Ishikawa (cell line): Measurements from ENCODE around the gene ZNF23.

ENCODE experiments used
- EGR1 ChIP-seq: IDR thresholded peaks from 2 replicates; pipeline ENCODE4 v1.6.1; 2012
- REST ChIP-seq: IDR thresholded peaks from 2 replicates; pipeline ENCODE4 v1.6.1; 2012; ENCODE audit warnings: low read depth, mild to moderate bottlenecking
- TAF1 ChIP-seq: IDR thresholded peaks from 2 replicates; pipeline ENCODE4 v1.6.1; 2012; ENCODE audit warnings: low read depth, mild to moderate bottlenecking
- TCF12 ChIP-seq: IDR thresholded peaks from 2 replicates; pipeline ENCODE4 v1.6.1; 2012; ENCODE audit warnings: low read depth
- USF1 ChIP-seq: IDR thresholded peaks from 2 replicates; pipeline ENCODE4 v1.6.1; 2012
- ZBTB7A ChIP-seq: IDR thresholded peaks from 2 replicates; pipeline ENCODE4 v1.6.1; 2012; ENCODE audit warnings: low read depth

GRCh38 chr16:71428883-71429282 is 33.2 kb downstream of the ZNF23 start:
- TF ChIP-seq TAF1 (no peak), ZBTB7A (no peak), REST (no peak), EGR1 (no peak), TCF12 (no peak), USF1 (no peak)
